OCI-LY3 (cell line): ENCODE measurements around the gene FN1.

Experiments
- H2AFZ ChIP-seq: fragments of 200-600, 300-600 bp; shearing (Covaris generic); 2 replicates; pipeline ENCODE4 v1.6.0; 2014; ENCODE audit warnings: antibody characterized with exemption, low read depth, low read length
- H3K27ac ChIP-seq: fragments of 200-600, 300-600 bp; sonication (generic); 2 replicates; pipeline ENCODE4 v1.5.1; 2014; ENCODE audit warnings: mild to moderate bottlenecking, low read length, moderate library complexity, mixed read lengths
- H3K27me3 ChIP-seq: fragments of 200-600, 300-600 bp; sonication (generic); 2 replicates; pipeline ENCODE4 v1.6.1; 2014; ENCODE audit warnings: low read depth, low read length, mixed read lengths
- H3K36me3 ChIP-seq: fragments of 200-600, 300-600 bp; sonication (generic); replicated peaks from 2 replicates; pipeline ENCODE3; 2014; ENCODE audit warnings: low read depth, low read length, mixed read lengths
- H3K4me1 ChIP-seq: fragments of 300-600, 200-600 bp; sonication (generic); 2 replicates; pipeline ENCODE4 v1.6.1; 2014; ENCODE audit warnings: low read length, mixed read lengths
- H3K4me2 ChIP-seq: fragments of 200-600, 300-600 bp; sonication (generic); 2 replicates; pipeline ENCODE4 v1.6.1; 2014; ENCODE audit warnings: low read length, mixed read lengths
- H3K4me3 ChIP-seq: fragments of 300-600, 200-600 bp; sonication (generic); 2 replicates; pipeline ENCODE4 v1.5.1; 2014; ENCODE audit warnings: antibody characterized with exemption, mild to moderate bottlenecking, low read length, moderate library complexity
- H3K79me2 ChIP-seq: fragments of 300-600, 200-600 bp; shearing (Covaris generic); 2 replicates; pipeline ENCODE4 v1.6.1; 2014; ENCODE audit warnings: mild to moderate bottlenecking, low read length, mixed read lengths
- H3K9ac ChIP-seq: fragments of 300-600, 200-600 bp; shearing (Covaris generic); 2 replicates; pipeline ENCODE4 v1.6.0; 2014; ENCODE audit warnings: mild to moderate bottlenecking, low read length, moderate library complexity
- H3K9me3 ChIP-seq: fragments of 200-600, 300-600 bp; shearing (Covaris generic); 2 replicates; pipeline ENCODE4 v1.6.1; 2014; ENCODE audit warnings: low read length, mixed read lengths; ENCODE audit not compliant: insufficient read depth
- H4K20me1 ChIP-seq: fragments of 200-600, 300-600 bp; sonication (generic); 2 replicates; pipeline ENCODE4 v1.6.1; 2016; ENCODE audit warnings: low read length, mixed read lengths; ENCODE audit not compliant: insufficient read depth
- EZH2phosphoT487 ChIP-seq: fragments of 200-600 bp; shearing (Covaris generic); IDR thresholded peaks from 2 replicates; pipeline ENCODE4 v1.6.1; 2018; ENCODE audit warnings: antibody characterized with exemption, mixed run types, low read depth
- TF ChIP-seq, protein P1 (sequence below): fragments of 200-600, 300-600 bp; sonication (generic); IDR thresholded peaks from 2 replicates; pipeline ENCODE4 v1.5.1; 2014; ENCODE audit warnings: antibody characterized with exemption, low read length, low read depth

Gene FN1

DNA sequence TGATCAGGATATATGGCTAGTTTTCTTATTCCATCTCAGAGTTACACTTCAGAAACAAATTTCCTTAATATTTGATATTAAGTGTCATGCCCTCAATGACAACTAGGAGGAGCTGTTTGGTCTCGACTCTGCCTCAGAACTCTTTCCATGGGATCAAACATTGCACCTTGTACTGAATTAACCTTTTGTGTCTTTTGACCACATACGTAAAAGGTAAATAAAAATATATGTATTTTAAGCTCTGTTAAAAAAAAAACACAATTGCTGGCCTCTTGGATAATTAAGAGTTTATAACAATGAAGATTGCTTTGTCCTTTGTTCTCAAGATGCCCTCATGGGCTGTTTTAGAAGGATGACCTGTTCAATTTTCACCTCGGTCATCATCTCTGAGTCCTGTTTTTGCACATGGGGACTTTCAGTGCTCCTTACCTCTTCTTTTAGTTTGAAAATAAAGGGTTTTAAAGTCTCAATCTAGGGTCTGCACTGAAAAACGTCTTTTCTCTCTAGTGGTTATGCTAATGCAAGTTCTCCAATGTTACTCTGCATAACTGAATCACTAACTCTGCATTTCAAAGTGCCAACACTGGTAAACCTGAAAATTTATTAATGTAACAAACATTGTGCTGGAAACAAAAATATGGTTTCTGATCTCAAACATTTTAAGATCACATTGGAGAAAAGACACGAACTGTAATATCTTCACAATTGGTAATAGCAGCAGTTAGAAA lies 18.8 kb upstream of the FN1 start:
- TF ChIP-seq EZH2phosphoT487, result no peak
- TF ChIP-seq, protein P1, sequence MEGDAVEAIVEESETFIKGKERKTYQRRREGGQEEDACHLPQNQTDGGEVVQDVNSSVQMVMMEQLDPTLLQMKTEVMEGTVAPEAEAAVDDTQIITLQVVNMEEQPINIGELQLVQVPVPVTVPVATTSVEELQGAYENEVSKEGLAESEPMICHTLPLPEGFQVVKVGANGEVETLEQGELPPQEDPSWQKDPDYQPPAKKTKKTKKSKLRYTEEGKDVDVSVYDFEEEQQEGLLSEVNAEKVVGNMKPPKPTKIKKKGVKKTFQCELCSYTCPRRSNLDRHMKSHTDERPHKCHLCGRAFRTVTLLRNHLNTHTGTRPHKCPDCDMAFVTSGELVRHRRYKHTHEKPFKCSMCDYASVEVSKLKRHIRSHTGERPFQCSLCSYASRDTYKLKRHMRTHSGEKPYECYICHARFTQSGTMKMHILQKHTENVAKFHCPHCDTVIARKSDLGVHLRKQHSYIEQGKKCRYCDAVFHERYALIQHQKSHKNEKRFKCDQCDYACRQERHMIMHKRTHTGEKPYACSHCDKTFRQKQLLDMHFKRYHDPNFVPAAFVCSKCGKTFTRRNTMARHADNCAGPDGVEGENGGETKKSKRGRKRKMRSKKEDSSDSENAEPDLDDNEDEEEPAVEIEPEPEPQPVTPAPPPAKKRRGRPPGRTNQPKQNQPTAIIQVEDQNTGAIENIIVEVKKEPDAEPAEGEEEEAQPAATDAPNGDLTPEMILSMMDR, result peak; percentile 63
- Histone ChIP-seq H3K36me3 (no peaks in the 10 kb centered on the region), H2AFZ (no peak overlapping the region; the same call in 1 of the 2 replicates), H3K27me3 (no peaks in the 10 kb centered on the region), H3K9me3 (no peaks in the 10 kb centered on the region), H4K20me1 (no peaks in the 10 kb centered on the region), H3K79me2 (no peaks in the 10 kb centered on the region), H3K4me3 (no peak overlapping the region), H3K27ac (no peak overlapping the region), H3K4me2 (no peak overlapping the region), H3K4me1 (0 out of 2 replicates have a peak, but pooled peaks cover 4% of the 10 kb centered on the region), H3K9ac (no peak overlapping the region)

DNA sequence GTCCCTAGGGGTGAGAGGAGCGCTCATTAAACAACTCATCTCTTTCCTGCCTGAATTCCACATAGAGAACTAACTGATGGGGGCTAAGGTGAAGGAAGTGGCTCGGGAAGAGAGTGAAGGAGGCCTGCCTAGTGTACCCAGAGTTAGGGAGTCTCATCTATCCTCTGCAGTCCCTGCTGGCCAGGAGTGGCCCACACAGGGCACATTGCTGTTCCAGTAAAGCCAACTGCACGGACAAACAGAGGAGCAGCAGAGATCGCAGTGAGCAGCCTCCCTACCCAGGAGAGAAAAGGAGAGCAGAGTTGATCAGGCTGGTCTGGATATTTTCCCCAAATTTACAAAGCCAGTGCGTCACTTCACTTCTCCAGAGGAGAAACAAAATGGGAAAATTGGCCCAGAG lies 16.9 kb upstream of the FN1 start:
- H3K27ac ChIP-seq, result no peak overlapping the region
- no peaks in the 10 kb centered on the region for H3K27me3 ChIP-seq
- no peaks in the 10 kb centered on the region for H4K20me1 ChIP-seq
- no peak overlapping the region for H2AFZ ChIP-seq
- no peaks in the 10 kb centered on the region for H3K79me2 ChIP-seq
- H3K4me3 ChIP-seq, result no peak overlapping the region
- no peaks in the 10 kb centered on the region for H3K36me3 ChIP-seq
- no peaks in the 10 kb centered on the region for H3K9me3 ChIP-seq
- H3K9ac ChIP-seq, result no peak overlapping the region
- peaks cover 9% of the 10 kb centered on the region; the same call in 1 of the 2 replicates for H3K4me1 ChIP-seq
- TF ChIP-seq EZH2phosphoT487, result no peak
- TF ChIP-seq, protein P1, result no peak
- H3K4me2 ChIP-seq, result no peak overlapping the region

DNA sequence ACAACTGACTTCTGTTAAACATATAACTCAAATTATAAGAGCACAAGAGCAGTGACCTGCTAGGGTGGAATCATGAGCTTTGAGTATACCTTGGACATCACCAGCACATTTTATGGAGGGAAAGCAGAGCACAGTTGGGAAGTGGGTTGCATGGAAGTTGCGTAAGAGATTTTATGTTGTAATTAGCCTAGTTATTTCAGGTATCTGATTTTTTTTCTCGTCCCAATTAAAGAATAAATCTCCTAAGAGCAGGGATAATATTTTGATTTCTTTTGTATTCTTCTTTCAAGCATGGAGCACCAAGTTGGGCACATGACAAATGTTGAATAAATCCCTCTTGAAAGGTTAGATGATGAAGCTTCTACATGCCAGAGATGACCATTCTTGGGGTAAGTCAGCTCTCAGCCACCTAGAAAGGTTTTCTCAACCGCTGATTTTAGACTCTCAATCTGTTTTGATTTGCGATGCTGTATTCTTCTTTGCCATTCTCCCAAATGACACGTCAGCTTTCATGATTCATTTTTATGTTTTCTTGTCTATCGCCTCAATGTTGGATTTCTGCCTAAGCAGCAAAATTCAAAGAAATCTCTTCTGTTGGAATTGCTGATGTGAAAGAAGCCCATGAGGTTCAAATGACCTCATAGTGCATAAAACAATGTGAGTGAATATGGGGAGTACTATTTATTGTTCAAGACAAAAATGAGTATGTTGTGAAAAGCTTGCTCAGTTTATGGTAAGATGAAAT lies 15.3 kb upstream of the FN1 start:
- H3K79me2 ChIP-seq, result no peaks in the 10 kb centered on the region
- no peaks in the 10 kb centered on the region for H3K36me3 ChIP-seq
- TF ChIP-seq EZH2phosphoT487, result no peak
- TF ChIP-seq, protein P1, result no peak
- peaks cover 9% of the 10 kb centered on the region; the same call in 1 of the 2 replicates for H3K4me1 ChIP-seq
- no peak overlapping the region for H3K4me2 ChIP-seq
- no peaks in the 10 kb centered on the region for H3K27me3 ChIP-seq
- no peak overlapping the region for H2AFZ ChIP-seq
- no peak overlapping the region for H3K9ac ChIP-seq
- H3K4me3 ChIP-seq, result no peak overlapping the region
- no peak overlapping the region for H3K27ac ChIP-seq
- no peaks in the 10 kb centered on the region for H3K9me3 ChIP-seq
- no peaks in the 10 kb centered on the region for H4K20me1 ChIP-seq

DNA sequence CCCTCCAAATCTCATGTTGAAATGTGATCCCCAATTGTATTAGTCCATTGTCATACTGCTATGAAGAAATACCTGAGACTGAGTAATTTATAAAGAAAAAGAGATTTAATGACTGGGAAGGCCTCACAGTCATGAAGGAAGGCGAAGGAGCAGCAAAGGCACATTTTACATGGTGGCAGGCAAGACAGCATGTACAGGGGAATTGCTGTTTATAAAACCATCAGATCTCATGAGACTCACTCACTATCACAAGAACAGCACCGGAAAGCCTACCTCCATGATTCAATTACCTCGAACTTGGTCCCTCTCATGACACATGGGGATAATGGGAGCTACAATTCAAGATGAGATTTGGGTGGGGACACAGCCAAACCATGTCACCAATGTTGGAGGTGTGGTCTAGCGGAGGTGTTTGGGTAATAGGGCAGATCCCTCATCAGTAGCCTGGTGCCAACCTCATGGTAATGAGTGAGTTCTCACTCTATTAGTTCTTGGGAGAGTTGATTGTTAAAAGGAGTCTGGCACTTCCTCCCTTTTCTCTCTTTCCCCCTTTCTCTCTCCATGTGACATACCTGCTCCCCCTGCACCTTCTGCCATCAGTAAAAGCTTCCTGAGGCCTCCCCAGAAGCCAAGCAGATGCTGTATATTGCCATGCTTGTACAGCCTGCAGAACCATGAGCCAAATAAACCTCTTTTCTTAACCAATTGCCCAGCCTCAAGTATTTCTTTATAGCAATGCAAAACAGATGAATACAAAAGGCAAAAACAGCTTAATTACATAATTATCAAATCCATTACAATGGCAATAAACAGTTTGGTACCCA lies 14.5 kb upstream of the FN1 start:
- Histone ChIP-seq H3K36me3 (no peaks in the 10 kb centered on the region), H3K4me3 (no peak overlapping the region), H4K20me1 (no peaks in the 10 kb centered on the region), H3K27me3 (no peaks in the 10 kb centered on the region), H3K79me2 (no peaks in the 10 kb centered on the region), H3K9ac (no peak overlapping the region), H3K4me2 (no peak overlapping the region), H3K9me3 (no peaks in the 10 kb centered on the region), H3K27ac (no peak overlapping the region), H3K4me1 (peaks cover 9% of the 10 kb centered on the region; the same call in 1 of the 2 replicates), H2AFZ (no peak overlapping the region)
- TF ChIP-seq, protein P1, result no peak
- no peak for TF ChIP-seq EZH2phosphoT487
